ENCODE data around the gene MYBPC2. TPM values are rescaled to one million over a fixed set of nuclear protein-coding genes. Genes with fewer than 3 reads are reported as not detected.
A peak's percentile ranks its signal among the peaks of the same experiment; 100 is the strongest.

The MYBPC2 gene
- total RNA-seq, 1 donor from 2014 or later, result not detected

DNA sequence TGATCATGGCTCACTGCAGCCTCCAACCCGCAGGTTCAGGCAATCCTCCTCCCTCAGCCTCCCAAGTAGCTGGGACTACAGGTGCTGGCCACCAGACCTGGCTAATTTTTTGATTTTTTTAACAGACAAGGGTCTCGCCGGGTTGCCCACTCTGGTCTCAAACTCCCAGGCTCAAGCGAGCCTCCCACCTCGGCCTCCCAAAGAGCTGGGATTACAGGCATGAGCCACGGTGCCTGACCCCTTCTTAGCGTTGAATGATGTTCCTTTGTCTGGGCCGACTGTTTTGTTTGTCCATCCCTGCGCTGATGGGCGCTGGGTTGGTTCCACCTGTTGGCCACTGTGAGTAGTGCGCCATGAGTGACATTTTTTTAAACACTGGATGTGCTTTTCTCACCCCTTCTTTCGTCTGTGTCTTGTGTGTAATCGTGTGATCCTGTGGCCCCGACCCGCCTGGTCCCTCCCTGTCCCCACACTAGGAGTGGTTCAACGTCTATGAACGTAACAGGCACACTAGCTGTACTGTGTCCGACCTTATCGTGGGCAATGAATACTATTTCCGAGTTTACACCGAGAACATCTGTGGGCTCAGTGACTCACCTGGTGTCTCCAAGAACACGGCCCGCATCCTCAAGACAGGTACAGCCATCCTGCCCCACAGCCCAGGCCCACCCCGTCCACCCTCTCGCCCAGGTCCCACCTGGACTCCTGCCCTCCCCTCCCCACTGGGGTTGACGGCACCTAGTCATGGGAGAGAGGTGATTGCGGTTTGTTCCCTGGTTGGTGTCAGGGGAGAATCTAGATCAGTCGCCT is 28.6 kb downstream of the MYBPC2 start:
- peak; percentile 34 for DNase-seq (ENCODE audit: low read depth)
- Mint-ChIP-seq H3K27me3 (ENCODE audit: low read depth, unreplicated experiment) (peaks cover 2% of the 10 kb centered on the region), H3K4me1 (ENCODE audit: low read depth, unreplicated experiment) (no peaks in the 10 kb centered on the region), H3K9me3 (ENCODE audit: unreplicated experiment) (peaks cover 15% of the 10 kb centered on the region), H3K27ac (ENCODE audit: unreplicated experiment) (no peak overlapping the region), H3K36me3 (ENCODE audit: low read depth, unreplicated experiment) (no peaks in the 10 kb centered on the region), H3K4me3 (ENCODE audit: unreplicated experiment) (no peak overlapping the region)
- no peak overlapping the region for H3K4me2 ChIP-seq (ENCODE audit: low read length)
- H3K27ac ChIP-seq (ENCODE audit: low read depth, low read length), result no peak overlapping the region
- no peak overlapping the region for H3K4me3 ChIP-seq (ENCODE audit: insufficient read depth, low read depth, low read length)
- H3K4me1 ChIP-seq (ENCODE audit: insufficient read depth, low read length), result peaks cover 5% of the 10 kb centered on the region
- H3K9me3 ChIP-seq (ENCODE audit: insufficient read depth, low read depth, low read length), result no peaks in the 10 kb centered on the region
- H3K27me3 ChIP-seq (ENCODE audit: insufficient read depth, low read length), result no peaks in the 10 kb centered on the region
- H3K9ac ChIP-seq (ENCODE audit: low read length), result no peak overlapping the region
- TF ChIP-seq EZH2 (IDR thresholded peaks at IDR 0.05; ENCODE audit: insufficient read depth, low read length), result no peak
- TF ChIP-seq, protein P1, sequence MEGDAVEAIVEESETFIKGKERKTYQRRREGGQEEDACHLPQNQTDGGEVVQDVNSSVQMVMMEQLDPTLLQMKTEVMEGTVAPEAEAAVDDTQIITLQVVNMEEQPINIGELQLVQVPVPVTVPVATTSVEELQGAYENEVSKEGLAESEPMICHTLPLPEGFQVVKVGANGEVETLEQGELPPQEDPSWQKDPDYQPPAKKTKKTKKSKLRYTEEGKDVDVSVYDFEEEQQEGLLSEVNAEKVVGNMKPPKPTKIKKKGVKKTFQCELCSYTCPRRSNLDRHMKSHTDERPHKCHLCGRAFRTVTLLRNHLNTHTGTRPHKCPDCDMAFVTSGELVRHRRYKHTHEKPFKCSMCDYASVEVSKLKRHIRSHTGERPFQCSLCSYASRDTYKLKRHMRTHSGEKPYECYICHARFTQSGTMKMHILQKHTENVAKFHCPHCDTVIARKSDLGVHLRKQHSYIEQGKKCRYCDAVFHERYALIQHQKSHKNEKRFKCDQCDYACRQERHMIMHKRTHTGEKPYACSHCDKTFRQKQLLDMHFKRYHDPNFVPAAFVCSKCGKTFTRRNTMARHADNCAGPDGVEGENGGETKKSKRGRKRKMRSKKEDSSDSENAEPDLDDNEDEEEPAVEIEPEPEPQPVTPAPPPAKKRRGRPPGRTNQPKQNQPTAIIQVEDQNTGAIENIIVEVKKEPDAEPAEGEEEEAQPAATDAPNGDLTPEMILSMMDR (IDR thresholded peaks at IDR 0.05; ENCODE audit: insufficient read depth, low read depth, low read length), result peak; percentile 65
- no peaks in the 10 kb centered on the region for H3K36me3 ChIP-seq (ENCODE audit: insufficient read depth, low read length)
- no peak for FAIRE-seq
- no peaks in the 10 kb centered on the region for H4K20me1 ChIP-seq (ENCODE audit: insufficient read depth, low read length)
- peak overlapping the region; percentile 68 for H2AFZ ChIP-seq (ENCODE audit: low read depth, low read length)
- no peaks in the 10 kb centered on the region for H3K79me2 ChIP-seq (ENCODE audit: insufficient read depth, low read length)

GRCh38 chr19:50462970-50463369 is 30.3 kb downstream of the MYBPC2 start:
- Histone ChIP-seq H3K9ac (ENCODE audit: low read length) (no peak overlapping the region), H2AFZ (ENCODE audit: low read depth, low read length) (no peak overlapping the region), H3K4me3 (ENCODE audit: insufficient read depth, low read depth, low read length) (no peak overlapping the region), H3K4me1 (ENCODE audit: insufficient read depth, low read length) (peaks cover 5% of the 10 kb centered on the region), H3K27ac (ENCODE audit: low read depth, low read length) (no peak overlapping the region), H4K20me1 (ENCODE audit: insufficient read depth, low read length) (no peaks in the 10 kb centered on the region), H3K79me2 (ENCODE audit: insufficient read depth, low read length) (no peaks in the 10 kb centered on the region), H3K27me3 (ENCODE audit: insufficient read depth, low read length) (no peaks in the 10 kb centered on the region), H3K36me3 (ENCODE audit: insufficient read depth, low read length) (no peaks in the 10 kb centered on the region), H3K9me3 (ENCODE audit: insufficient read depth, low read depth, low read length) (no peaks in the 10 kb centered on the region), H3K4me2 (ENCODE audit: low read length) (no peak overlapping the region)
- DNase-seq (ENCODE audit: low read depth) (no peak), FAIRE-seq (no peak)
- peaks cover 2% of the 10 kb centered on the region for H3K27me3 Mint-ChIP-seq (ENCODE audit: low read depth, unreplicated experiment)
- H3K36me3 Mint-ChIP-seq (ENCODE audit: low read depth, unreplicated experiment), result no peaks in the 10 kb centered on the region
- no peak for TF ChIP-seq EZH2 (IDR thresholded peaks at IDR 0.05; ENCODE audit: insufficient read depth, low read length)
- H3K9me3 Mint-ChIP-seq (ENCODE audit: unreplicated experiment), result peaks cover 18% of the 10 kb centered on the region
- H3K4me3 Mint-ChIP-seq (ENCODE audit: unreplicated experiment), result no peak overlapping the region
- no peaks in the 10 kb centered on the region for H3K4me1 Mint-ChIP-seq (ENCODE audit: low read depth, unreplicated experiment)
- H3K27ac Mint-ChIP-seq (ENCODE audit: unreplicated experiment), result no peak overlapping the region

DNA sequence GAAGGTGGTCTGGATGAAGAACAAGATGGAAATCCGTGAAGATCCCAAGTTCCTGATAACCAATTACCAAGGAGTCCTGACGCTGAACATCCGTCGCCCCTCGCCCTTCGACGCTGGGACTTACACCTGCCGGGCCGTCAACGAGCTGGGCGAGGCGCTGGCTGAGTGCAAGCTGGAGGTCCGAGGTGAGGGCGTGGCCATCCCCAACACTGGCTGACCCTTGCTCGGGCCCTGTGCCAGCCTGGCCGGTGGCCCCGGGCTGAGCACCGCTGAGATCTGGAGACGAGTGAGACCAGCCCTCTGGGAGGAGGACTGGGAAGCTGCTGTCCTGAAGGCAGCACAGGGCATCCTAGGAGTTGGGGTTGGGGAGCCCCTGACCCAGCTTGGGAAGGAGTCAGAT is 31.7 kb downstream of the MYBPC2 start:
- peaks cover 5% of the 10 kb centered on the region for H3K4me1 ChIP-seq (ENCODE audit: insufficient read depth, low read length)
- no peak overlapping the region for H2AFZ ChIP-seq (ENCODE audit: low read depth, low read length)
- H3K27ac Mint-ChIP-seq (ENCODE audit: unreplicated experiment), result no peak overlapping the region
- H3K4me1 Mint-ChIP-seq (ENCODE audit: low read depth, unreplicated experiment), result no peaks in the 10 kb centered on the region
- no peaks in the 10 kb centered on the region for H4K20me1 ChIP-seq (ENCODE audit: insufficient read depth, low read length)
- no peak for FAIRE-seq
- H3K27me3 ChIP-seq (ENCODE audit: insufficient read depth, low read length), result no peaks in the 10 kb centered on the region
- no peak overlapping the region for H3K4me3 ChIP-seq (ENCODE audit: insufficient read depth, low read depth, low read length)
- H3K36me3 ChIP-seq (ENCODE audit: insufficient read depth, low read length), result no peaks in the 10 kb centered on the region
- no peaks in the 10 kb centered on the region for H3K36me3 Mint-ChIP-seq (ENCODE audit: low read depth, unreplicated experiment)
- TF ChIP-seq, protein P1 (IDR thresholded peaks at IDR 0.05; ENCODE audit: insufficient read depth, low read depth, low read length), result no peak
- TF ChIP-seq EZH2 (IDR thresholded peaks at IDR 0.05; ENCODE audit: insufficient read depth, low read length), result no peak
- H3K4me2 ChIP-seq (ENCODE audit: low read length), result no peak overlapping the region
- H3K9me3 Mint-ChIP-seq (ENCODE audit: unreplicated experiment), result peaks cover 19% of the 10 kb centered on the region
- no peaks in the 10 kb centered on the region for H3K79me2 ChIP-seq (ENCODE audit: insufficient read depth, low read length)
- peaks cover 2% of the 10 kb centered on the region for H3K27me3 Mint-ChIP-seq (ENCODE audit: low read depth, unreplicated experiment)
- no peak for DNase-seq (ENCODE audit: low read depth)
- no peaks in the 10 kb centered on the region for H3K9me3 ChIP-seq (ENCODE audit: insufficient read depth, low read depth, low read length)
- H3K9ac ChIP-seq (ENCODE audit: low read length), result no peak overlapping the region
- H3K27ac ChIP-seq (ENCODE audit: low read depth, low read length), result no peak overlapping the region
- no peak overlapping the region for H3K4me3 Mint-ChIP-seq (ENCODE audit: unreplicated experiment)
